Glomerular visceral epithelial cell (primary cell): ENCODE data around the gene TRAFD1.
"Not testable (repeated sequence)": the region's sequence is repeated elsewhere in the genome, so short reads cannot be mapped to it uniquely, and the experiment has no call there.

ENCODE experiments used
- DNase-seq: peaks from one replicate; pipeline ENCODE4 v3.0.0-alpha.2; 2016; ENCODE audit errors: extremely low spot score

The TRAFD1 gene

GRCh38 chr12:112125250-112125999, at the start of gene TRAFD1:
Gene TRAFD1 (plus strand): TSS chr12:112125560. CDS start chr12:112130523, 4,963 bp downstream.
- peak; percentile 96 for DNase-seq

- DNase-seq = no peak
Observed at GRCh38 chr12:112087055-112087850, 38.1 kb upstream of the TRAFD1 start.

- DNase-seq = no peak
Observed at GRCh38 chr12:112087851-112088250, 37.5 kb upstream of the TRAFD1 start.

- no peak for DNase-seq
Observed at GRCh38 chr12:112091563-112091962, 33.8 kb upstream of the TRAFD1 start.

GRCh38 chr12:112096070-112096469, 29.3 kb upstream of the TRAFD1 start:
- no peak for DNase-seq

GRCh38 chr12:112096667-112097066, 28.7 kb upstream of the TRAFD1 start:
- DNase-seq = peak; percentile 52

- no peak for DNase-seq
Observed at GRCh38 chr12:112097641-112098040, 27.7 kb upstream of the TRAFD1 start.

GRCh38 chr12:112100500-112100899, 24.9 kb upstream of the TRAFD1 start:
- not testable (repeated sequence) for DNase-seq

- DNase-seq = no peak
Observed at GRCh38 chr12:112102127-112102526, 23.2 kb upstream of the TRAFD1 start.

- not testable (repeated sequence) for DNase-seq
Observed at GRCh38 chr12:112102746-112103145, 22.6 kb upstream of the TRAFD1 start.

GRCh38 chr12:112103758-112104503, 21.4 kb upstream of the TRAFD1 start:
- DNase-seq = no peak

GRCh38 chr12:112105891-112106290, 19.5 kb upstream of the TRAFD1 start:
- DNase-seq = no peak

GRCh38 chr12:112107306-112108201, 17.8 kb upstream of the TRAFD1 start:
- DNase-seq = no peak

GRCh38 chr12:112108202-112109079, 16.9 kb upstream of the TRAFD1 start, which contains the start of gene NAA25:
Gene NAA25 (minus strand): TSS chr12:112108783. CDS start chr12:112108773, 10 bp downstream.
- DNase-seq = peak; percentile 82

GRCh38 chr12:112110787-112111662, 14.3 kb upstream of the TRAFD1 start:
- DNase-seq = not testable (repeated sequence)

- no peak for DNase-seq
Observed at GRCh38 chr12:112111931-112112330, 13.4 kb upstream of the TRAFD1 start.

GRCh38 chr12:112112409-112113133, 12.8 kb upstream of the TRAFD1 start:
- no peak for DNase-seq
